SK-N-SH treated with all-trans-retinoic acid at 6 μM for 48 hours (cell line): ENCODE data around the gene VPS41.

Experiments
- ATAC-seq: fragments of 200-7000 bp; cut with Tn5 transposase; 3 replicates; pipeline ENCODE4 v1.9.1; 2020; ENCODE audit warnings: mild to moderate bottlenecking, moderate library complexity
- ARNTL ChIP-seq: fragments of 450-650 bp; formaldehyde crosslinking; IDR thresholded peaks from 2 replicates; pipeline ENCODE4 v1.5.0; 2020; ENCODE audit warnings: low read depth, mild to moderate bottlenecking, moderate library complexity, borderline replicate concordance
- BACH2 ChIP-seq: fragments of 250-450 bp; sonication (Bioruptor Pico); IDR thresholded peaks from 2 replicates; pipeline ENCODE4 v1.9.0; 2021; ENCODE audit warnings: mild to moderate bottlenecking, borderline replicate concordance
- CSRNP3 ChIP-seq: fragments of 250-450 bp; sonication (Bioruptor Pico); IDR thresholded peaks from 2 replicates; pipeline ENCODE4 v1.5.1; 2021; ENCODE audit warnings: mild to moderate bottlenecking, moderate library complexity
- ESRRG ChIP-seq: fragments of 250-450 bp; sonication (Bioruptor Pico); IDR thresholded peaks from 2 replicates; pipeline ENCODE4 v1.6.1; 2021; ENCODE audit warnings: mild to moderate bottlenecking
- ISL1 ChIP-seq: fragments of 250-450 bp; sonication (Bioruptor Pico); IDR thresholded peaks from 2 replicates; pipeline ENCODE4 v2.1.2; 2022; ENCODE audit warnings: mild to moderate bottlenecking, moderate library complexity
- OSR1 ChIP-seq: fragments of 250-450 bp; sonication (Bioruptor Pico); IDR thresholded peaks from 2 replicates; pipeline ENCODE4 v1.8.0; 2022; ENCODE audit warnings: moderate library complexity, mild to moderate bottlenecking, inconsistent platforms
- PPARA ChIP-seq: fragments of 250-450 bp; sonication (Bioruptor Pico); IDR thresholded peaks from 2 replicates; pipeline ENCODE4 v1.5.0; 2020; ENCODE audit warnings: mild to moderate bottlenecking, borderline replicate concordance
- SNAI2 ChIP-seq: fragments of 250-450 bp; sonication (Bioruptor Pico); IDR thresholded peaks from 2 replicates; pipeline ENCODE4 v1.5.0; 2020; ENCODE audit warnings: mild to moderate bottlenecking, moderate library complexity
- TCF4 ChIP-seq: fragments of 250-450 bp; sonication (Bioruptor Pico); IDR thresholded peaks from 2 replicates; pipeline ENCODE4 v1.8.0; 2021; ENCODE audit warnings: mild to moderate bottlenecking, moderate library complexity, borderline replicate concordance
- TOX ChIP-seq: fragments of 250-450 bp; sonication (Bioruptor Pico); IDR thresholded peaks from 2 replicates; pipeline ENCODE4 v1.8.0; 2021; ENCODE audit warnings: mild to moderate bottlenecking, moderate library complexity, borderline replicate concordance
- TSHZ2 ChIP-seq: fragments of 250-450 bp; sonication (Bioruptor Pico); IDR thresholded peaks from 2 replicates; pipeline ENCODE4 v1.5.0; 2020; ENCODE audit warnings: mild to moderate bottlenecking, moderate library complexity
- ZFP3 ChIP-seq: fragments of 250-450 bp; sonication (Bioruptor Pico); IDR thresholded peaks from 2 replicates; pipeline ENCODE4 v1.5.0; 2020; ENCODE audit warnings: mild to moderate bottlenecking, moderate library complexity
- ZFP30 ChIP-seq: fragments of 450-650 bp; formaldehyde crosslinking; IDR thresholded peaks from 2 replicates; pipeline ENCODE4 v1.5.0; 2022; ENCODE audit warnings: mild to moderate bottlenecking, moderate library complexity
- ZNF70 ChIP-seq: fragments of 450-650 bp; formaldehyde crosslinking; IDR thresholded peaks from 2 replicates; pipeline ENCODE4 v1.5.0; 2020; ENCODE audit warnings: mild to moderate bottlenecking, moderate library complexity
- ZNF8 ChIP-seq: fragments of 450-650 bp; formaldehyde crosslinking; IDR thresholded peaks from 2 replicates; pipeline ENCODE4 v1.5.0; 2020; ENCODE audit warnings: mild to moderate bottlenecking, moderate library complexity
- TF ChIP-seq, protein P1 (sequence below): fragments of 250-450 bp; sonication (Bioruptor Pico); IDR thresholded peaks from 2 replicates; pipeline ENCODE4 v1.8.0; 2020; ENCODE audit warnings: mild to moderate bottlenecking, moderate library complexity, borderline replicate concordance
- TF ChIP-seq, protein P2 (sequence below): fragments of 250-450 bp; sonication (Bioruptor Pico); IDR thresholded peaks from 2 replicates; pipeline ENCODE4 v1.8.0; 2021; ENCODE audit warnings: low read depth, mild to moderate bottlenecking, moderate library complexity, borderline replicate concordance
- TF ChIP-seq, protein P3 (sequence below): fragments of 250-450 bp; sonication (Bioruptor Pico); IDR thresholded peaks from 2 replicates; pipeline ENCODE4 v1.5.1; 2020; ENCODE audit warnings: low read depth, mild to moderate bottlenecking, moderate library complexity

Gene VPS41

GRCh38 chr7:38685851-38686250, 223.1 kb downstream of the VPS41 start:
- ATAC-seq, result no peak
- TF ChIP-seq ZFP3 (CRISPR knock-in tag), result no peak
- no peak for TF ChIP-seq ZNF70
- TF ChIP-seq TSHZ2 (CRISPR knock-in tag), result no peak
- no peak for TF ChIP-seq ESRRG (CRISPR knock-in tag)
- TF ChIP-seq TOX (CRISPR knock-in tag), result no peak
- TF ChIP-seq, protein P1, sequence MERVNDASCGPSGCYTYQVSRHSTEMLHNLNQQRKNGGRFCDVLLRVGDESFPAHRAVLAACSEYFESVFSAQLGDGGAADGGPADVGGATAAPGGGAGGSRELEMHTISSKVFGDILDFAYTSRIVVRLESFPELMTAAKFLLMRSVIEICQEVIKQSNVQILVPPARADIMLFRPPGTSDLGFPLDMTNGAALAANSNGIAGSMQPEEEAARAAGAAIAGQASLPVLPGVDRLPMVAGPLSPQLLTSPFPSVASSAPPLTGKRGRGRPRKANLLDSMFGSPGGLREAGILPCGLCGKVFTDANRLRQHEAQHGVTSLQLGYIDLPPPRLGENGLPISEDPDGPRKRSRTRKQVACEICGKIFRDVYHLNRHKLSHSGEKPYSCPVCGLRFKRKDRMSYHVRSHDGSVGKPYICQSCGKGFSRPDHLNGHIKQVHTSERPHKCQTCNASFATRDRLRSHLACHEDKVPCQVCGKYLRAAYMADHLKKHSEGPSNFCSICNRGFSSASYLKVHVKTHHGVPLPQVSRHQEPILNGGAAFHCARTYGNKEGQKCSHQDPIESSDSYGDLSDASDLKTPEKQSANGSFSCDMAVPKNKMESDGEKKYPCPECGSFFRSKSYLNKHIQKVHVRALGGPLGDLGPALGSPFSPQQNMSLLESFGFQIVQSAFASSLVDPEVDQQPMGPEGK, result no peak
- no peak for TF ChIP-seq ISL1
- TF ChIP-seq ZFP30, result no peak
- TF ChIP-seq PPARA, result no peak
- no peak for TF ChIP-seq ARNTL (CRISPR knock-in tag)
- TF ChIP-seq ZNF8, result no peak
- TF ChIP-seq, protein P2, sequence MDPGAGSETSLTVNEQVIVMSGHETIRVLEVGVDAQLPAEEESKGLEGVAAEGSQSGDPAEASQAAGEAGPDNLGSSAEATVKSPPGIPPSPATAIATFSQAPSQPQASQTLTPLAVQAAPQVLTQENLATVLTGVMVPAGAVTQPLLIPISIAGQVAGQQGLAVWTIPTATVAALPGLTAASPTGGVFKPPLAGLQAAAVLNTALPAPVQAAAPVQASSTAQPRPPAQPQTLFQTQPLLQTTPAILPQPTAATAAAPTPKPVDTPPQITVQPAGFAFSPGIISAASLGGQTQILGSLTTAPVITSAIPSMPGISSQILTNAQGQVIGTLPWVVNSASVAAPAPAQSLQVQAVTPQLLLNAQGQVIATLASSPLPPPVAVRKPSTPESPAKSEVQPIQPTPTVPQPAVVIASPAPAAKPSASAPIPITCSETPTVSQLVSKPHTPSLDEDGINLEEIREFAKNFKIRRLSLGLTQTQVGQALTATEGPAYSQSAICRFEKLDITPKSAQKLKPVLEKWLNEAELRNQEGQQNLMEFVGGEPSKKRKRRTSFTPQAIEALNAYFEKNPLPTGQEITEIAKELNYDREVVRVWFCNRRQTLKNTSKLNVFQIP (CRISPR knock-in tag), result no peak
- TF ChIP-seq SNAI2 (CRISPR knock-in tag), result no peak
- no peak for TF ChIP-seq TCF4

GRCh38 chr7:38682606-38683005, 226.4 kb downstream of the VPS41 start:
- ATAC-seq, result no peak
- TF ChIP-seq ZFP30, result no peak
- no peak for TF ChIP-seq ARNTL (CRISPR knock-in tag)
- TF ChIP-seq CSRNP3 (CRISPR knock-in tag), result no peak
- TF ChIP-seq, protein P3, sequence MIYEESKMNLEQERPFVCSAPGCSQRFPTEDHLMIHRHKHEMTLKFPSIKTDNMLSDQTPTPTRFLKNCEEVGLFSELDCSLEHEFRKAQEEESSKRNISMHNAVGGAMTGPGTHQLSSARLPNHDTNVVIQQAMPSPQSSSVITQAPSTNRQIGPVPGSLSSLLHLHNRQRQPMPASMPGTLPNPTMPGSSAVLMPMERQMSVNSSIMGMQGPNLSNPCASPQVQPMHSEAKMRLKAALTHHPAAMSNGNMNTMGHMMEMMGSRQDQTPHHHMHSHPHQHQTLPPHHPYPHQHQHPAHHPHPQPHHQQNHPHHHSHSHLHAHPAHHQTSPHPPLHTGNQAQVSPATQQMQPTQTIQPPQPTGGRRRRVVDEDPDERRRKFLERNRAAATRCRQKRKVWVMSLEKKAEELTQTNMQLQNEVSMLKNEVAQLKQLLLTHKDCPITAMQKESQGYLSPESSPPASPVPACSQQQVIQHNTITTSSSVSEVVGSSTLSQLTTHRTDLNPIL (CRISPR knock-in tag), result no peak
- no peak for TF ChIP-seq TOX (CRISPR knock-in tag)
- no peak for TF ChIP-seq ESRRG (CRISPR knock-in tag)
- TF ChIP-seq BACH2 (CRISPR knock-in tag), result no peak
- TF ChIP-seq OSR1, result no peak
- TF ChIP-seq SNAI2 (CRISPR knock-in tag), result no peak
- TF ChIP-seq, protein P2 (CRISPR knock-in tag), result no peak

GRCh38 chr7:38681882-38682281, 227.1 kb downstream of the VPS41 start:
- ATAC-seq, result no peak
- TF ChIP-seq TCF4, result no peak
- 0 out of 2 replicates have a peak, but pooled peaks have one; percentile 10 for TF ChIP-seq ISL1
- TF ChIP-seq TOX (CRISPR knock-in tag), result no peak
- TF ChIP-seq, protein P3 (CRISPR knock-in tag), result no peak
- TF ChIP-seq, protein P1, result no peak
- TF ChIP-seq, all 23 proteins: peak for 1
